GM21423 (cell line): ENCODE measurements around the gene RAB44.
"Not testable (repeated sequence)": the region's sequence is repeated elsewhere in the genome, so short reads cannot be mapped to it uniquely, and the experiment has no call there.

Experiments used
- ATAC-seq: cut with Tn5 transposase; IDR thresholded peaks from one replicate; pipeline ENCODE4 v1.9.1; 2021; ENCODE audit warnings: mild to moderate bottlenecking, moderate library complexity; ENCODE audit not compliant: unreplicated experiment

The RAB44 gene, protein sequence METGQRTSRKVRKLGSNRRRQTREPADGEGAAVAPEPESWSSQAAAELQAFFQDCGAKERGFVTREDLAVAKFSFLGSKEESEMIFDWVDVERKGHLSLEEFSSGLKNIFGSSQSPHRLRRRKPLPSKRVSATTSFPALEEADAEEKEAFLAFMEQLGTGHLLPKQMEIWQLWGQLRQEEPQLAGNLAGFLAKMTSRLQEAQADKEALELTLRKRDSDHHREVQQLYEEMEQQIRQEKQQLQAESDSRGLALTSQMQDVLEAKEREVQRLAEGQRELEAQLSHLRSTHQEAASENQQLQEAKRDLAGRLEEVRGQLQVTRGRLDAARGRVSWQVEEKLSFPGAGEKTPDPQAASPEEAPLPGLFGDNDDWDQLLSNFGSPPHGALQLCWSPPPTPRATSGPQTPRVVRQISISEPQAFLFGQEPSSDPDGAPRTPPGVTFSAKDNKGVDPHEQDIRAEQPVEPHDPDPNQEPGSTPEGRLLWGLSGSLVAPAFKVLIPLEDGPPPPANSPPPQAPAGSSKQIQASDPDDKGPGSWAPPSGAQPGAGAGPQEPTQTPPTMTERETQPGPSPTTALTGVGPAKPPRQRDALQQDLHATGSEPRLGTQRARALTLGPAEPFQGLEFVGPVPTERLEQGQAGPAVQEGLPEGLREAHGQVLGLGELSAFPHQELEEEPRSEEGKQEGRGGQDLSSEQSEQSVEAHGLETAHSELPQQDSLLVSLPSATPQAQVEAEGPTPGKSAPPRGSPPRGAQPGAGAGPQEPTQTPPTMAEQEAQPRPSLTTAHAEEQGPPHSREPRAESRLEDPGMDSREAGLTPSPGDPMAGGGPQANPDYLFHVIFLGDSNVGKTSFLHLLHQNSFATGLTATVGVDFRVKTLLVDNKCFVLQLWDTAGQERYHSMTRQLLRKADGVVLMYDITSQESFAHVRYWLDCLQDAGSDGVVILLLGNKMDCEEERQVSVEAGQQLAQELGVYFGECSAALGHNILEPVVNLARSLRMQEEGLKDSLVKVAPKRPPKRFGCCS

DNA sequence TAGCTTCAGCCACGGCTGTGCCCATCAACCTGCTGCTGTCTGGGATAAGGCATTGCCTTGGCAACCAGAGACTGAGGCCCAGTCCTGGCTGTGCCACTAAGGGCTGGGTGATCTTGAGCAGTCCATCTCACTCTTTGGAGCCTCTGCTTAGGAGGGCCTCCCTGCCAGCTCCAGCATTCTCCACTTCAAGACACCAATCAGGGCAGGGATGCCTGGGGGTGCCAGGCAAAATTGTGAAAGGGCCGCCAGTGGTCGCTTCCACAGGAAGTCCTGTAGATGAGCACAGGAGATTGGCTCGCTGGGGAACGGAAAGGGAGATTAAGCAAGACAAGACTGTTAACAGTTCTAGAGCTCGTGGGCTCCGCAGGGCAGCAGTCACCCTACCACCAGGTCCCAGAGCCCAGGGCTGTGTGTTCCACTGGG is at the start of gene RAB44:
RAB44 (plus strand) TSS at position 346 of the 423 bp plus-strand sequence. CDS start 6,410 bp downstream, outside the sequence.
- ATAC-seq, result no peak

DNA sequence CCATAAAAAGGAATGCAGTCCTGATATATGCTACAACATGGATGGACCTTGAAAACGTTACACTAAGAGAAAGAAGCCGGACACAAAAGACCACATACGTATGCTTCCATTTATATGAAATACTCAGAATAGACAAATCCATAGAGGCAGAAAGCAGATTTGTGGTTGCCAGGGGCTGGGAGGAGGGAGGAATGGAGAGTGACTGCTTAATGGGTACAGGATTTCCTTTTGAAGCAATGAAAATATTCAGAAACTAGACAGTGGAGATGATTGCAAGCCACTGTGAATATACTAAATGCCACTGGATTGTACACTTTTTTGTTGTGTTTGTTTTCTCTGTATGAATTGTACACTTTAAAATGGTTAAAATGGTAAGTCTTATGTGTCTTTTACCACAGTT is 48.5 kb upstream of the RAB44 start:
- no peak for ATAC-seq

DNA sequence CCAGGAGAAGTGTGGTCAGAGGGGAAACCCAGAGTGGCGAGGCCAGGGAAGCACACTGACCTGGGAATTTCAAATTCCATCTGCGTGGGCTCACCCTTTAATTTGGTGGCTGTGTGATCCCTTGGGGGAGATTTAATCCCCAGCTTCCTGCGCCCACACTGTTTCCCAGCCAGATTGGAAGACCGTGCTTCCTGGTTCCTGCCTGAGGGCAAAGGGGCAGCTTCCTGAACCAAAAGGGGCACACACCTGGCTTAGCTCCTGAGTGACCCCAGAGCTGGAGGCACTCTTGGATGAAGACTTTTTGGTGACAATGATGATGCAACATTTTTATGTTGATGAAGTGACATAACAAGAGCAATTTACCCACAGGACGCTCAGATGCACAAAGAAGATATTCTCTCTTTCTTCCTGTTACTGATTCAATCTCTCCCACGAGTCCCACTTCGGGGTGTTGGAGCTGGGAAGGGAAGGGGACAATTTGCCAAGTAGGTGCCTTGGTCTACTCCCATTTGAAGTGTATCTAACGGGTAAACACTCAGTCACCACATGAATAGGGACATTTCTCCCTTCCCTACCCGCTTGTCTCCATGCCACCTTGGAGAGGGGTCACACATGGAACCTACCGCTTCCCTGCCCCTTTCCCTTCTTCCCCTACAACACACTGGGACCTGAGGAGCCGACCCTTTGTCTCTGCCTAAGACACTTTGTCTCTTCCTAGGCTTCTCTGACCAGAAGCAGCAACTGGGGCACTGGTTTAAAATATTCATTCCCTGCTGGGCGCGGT is 47.7 kb upstream of the RAB44 start:
- ATAC-seq, result no peak

DNA sequence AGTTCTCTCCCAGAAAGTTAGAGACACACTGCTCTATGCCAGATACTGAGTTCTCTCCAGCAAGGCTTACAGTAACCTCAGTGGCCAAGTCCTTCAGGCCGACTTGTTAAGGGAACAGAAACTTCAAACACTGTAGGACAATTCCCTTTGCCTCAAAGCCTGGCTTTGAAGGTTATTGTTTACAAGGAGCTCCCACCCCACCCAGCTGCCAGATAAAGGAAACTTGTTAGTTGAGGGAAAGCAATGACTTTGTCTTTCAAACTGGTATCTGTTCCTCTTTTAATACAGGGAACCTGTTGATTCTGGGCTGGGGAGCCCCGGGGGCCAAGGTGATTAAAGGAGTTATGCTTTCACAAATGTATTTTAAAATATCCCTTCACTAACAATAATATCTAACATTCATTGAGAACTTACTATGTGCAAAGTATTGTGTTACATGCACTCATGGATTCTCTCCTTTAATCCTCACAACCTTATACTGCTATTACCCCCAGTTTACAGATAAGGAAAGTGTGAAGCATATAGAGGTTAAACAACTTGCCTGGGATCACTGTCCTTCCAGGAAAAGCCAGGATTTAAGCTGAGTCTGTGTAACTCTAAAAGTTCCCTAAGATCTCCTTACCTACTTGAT is 46.7 kb upstream of the RAB44 start:
- peak; percentile 60 for ATAC-seq

DNA sequence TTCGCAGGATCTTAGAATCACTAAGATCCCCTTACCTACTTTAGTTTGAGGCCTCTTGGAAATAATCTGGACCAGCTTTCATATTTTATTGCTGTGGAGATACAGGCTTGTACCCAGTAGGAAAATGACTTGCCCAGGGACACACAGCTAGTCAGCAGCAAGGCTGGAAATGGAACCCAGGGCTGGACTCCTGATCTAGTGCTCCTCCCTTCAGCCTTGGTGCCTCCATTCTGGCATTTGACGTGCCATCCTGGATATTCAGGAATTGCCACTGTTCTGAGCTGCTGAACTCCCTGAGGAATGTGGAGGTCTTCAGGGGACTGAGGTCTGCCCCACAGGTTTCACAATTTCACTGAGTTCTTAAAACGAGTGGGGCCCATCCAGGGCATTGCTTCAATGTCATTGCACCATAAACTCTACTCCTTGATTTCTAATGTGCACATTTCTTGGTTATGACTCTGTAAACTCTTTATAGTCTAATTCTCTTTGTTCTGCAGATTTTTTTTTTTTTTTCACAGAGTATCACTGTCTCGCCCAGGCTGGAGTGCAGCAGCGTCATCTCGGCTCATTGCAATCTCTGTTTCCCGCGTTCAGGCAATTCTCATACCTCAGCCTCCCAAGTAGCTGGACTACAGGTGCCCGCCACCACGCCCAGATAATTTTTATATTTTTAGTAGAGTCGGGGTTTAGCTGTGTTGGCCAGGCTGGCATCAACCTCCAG is 45.8 kb upstream of the RAB44 start:
- no peak for ATAC-seq

DNA sequence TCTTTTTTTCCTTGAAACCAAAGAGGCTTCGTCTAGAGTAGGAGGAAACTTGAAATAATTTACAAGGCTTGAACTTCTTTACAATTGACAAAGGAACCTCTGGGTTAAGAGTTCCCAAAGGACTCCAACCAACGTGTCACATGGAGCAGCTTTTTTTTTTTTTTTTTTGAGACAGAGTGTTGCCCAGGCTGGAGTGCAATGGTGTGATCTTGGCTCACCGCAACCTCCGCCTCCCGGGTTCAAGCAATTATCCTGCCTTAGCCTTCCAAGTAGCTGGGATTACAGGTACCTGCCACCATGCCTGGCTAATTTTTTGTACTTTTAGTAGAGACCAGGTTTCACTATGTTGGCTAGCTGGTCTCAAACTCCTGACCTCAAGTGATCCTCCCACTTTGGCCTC is 43.2 kb upstream of the RAB44 start:
- not testable (repeated sequence) for ATAC-seq

DNA sequence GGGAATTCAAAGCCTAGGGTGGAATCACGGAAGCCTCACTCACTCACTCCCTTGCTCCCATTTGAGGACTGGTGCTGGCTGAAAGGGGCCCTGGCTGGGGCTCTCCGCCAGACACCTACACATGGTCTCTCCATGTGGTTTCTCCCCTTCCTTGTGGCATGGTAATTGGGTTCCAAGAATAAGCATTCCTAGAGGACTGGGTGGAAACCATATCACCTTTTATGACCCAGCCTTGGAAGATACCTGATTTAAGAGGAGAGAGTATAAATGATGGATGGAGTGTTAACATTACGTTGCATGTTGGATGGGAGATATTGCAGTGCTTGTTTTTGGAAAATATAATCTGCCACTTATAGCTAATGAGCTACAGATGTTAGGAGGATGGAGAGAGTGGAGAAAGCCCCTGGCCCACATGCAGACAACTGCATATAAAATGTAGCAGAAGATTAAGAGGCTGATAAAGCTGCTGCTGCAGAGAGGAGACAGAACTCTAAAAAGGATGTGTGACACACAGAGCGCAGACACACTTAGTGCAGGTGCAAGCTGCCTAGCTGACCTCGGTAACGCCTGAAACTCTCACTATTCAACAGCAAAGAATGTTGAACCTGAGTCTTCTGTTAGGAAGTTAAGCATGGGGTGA is 42.4 kb upstream of the RAB44 start:
- ATAC-seq, result no peak

DNA sequence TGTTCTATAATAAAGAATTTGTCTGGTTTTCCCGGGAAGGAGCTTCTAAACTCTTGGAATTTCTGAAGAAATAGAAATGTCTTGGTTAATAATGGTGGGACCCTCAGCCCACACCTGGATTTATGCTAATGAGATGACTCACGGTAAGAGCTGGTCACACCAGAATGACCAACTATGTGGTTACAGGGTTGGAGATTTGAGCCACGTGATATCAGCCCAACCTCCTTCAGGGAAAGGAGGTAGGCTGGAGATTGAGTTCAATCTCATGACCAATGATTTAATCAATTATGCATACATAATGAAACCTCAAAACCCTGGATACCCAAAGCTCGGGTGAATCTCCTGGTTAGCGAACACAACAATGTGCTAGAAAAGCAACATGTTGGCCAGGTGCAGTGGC is 41.2 kb upstream of the RAB44 start:
- ATAC-seq, result no peak

DNA sequence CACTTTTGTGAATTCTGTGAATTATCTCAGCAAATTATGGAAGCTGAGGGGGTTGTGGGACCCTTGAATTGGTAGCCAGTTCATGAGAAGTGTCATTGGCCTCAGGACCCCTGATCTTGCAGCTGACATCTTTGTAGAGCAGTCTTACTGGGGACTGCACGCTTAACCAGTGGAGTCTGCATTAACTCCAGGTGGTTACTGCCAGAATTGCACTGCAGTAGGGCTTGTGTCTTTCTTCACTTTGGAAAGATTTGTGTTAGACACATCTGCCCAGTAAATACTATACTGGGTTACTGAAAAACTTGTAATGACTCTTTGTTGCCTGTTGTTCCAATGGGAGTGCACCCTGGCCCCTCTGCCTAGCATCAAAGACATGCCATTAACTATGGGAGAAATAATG is 40.4 kb upstream of the RAB44 start:
- ATAC-seq, result no peak

DNA sequence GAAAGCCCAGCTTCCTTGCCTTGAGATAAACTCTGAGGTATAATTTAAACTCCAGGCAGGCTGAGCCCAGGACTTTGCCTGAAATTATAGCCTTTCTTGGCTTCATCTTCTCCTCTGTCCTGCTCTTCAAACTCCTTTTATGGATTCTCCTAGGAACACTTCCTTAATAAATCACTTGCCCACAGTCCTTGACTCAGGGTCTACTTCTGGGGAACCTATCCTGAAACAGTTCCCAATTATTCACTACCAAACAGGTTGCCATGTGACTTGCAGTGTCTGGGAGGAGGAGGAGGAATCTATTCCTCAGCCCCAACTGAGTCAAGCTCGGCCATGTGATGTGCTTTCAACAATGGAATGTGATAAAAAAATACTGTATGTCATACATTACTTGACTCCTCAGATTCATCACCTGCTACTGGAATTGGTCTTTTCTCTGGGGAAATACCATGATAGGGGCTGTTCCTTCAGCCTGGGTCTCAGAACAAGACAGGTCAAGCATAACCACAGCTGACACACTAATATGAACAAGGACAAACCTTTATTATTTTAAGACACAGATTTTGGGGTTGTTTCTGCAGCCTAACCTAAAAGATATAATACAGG is 39.6 kb upstream of the RAB44 start:
- no peak for ATAC-seq

DNA sequence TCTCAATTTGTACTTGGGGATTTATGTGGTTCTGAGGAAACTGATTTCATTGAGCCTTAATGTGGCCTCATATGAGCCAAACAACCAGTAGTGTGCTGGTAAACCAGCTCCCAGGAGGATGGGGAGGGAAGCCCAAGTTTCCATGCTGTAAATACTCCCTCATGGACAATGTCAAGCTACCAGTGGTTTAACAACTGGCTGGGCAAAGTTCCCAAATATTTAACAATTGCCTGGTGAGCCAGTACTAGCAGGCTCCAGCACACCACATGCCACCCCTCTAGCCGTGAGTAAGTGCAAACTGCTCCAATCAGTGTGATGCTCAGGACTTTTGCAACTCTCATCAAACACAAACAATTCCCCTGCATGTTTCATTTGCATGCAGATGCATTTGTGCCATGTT is 38.4 kb upstream of the RAB44 start:
- ATAC-seq, result no peak

DNA sequence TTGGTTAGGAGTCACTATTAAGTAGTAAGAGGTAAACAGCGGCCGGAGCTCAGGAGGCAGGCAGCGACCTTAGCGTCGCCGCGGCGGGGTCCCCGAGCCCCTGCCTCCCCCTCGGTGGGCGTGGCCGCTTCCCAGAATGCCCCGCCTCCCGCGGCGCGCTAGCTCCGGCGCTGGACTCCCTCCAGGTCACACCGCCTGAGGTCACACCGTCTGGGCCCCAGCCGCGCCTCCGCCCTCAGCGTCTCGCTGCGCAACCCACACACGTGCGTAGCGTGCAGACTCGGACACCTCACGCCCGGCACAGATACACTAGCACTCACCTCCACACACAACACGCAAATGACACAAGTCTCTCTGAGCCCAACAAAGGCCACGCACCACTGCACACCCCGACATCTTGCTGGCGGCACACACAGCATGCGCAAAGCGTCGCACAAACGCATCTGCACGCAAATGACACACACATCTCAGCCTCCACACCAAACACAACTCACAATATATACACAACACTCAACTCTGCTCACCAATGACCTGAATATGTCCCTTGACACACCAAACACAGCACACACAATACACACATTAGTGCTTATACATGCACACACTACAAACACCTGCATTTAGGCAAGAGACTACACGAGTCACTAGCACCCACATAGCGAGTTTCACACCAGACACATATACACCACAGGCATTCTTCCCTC is 36.7 kb upstream of the RAB44 start:
- ATAC-seq, result no peak

DNA sequence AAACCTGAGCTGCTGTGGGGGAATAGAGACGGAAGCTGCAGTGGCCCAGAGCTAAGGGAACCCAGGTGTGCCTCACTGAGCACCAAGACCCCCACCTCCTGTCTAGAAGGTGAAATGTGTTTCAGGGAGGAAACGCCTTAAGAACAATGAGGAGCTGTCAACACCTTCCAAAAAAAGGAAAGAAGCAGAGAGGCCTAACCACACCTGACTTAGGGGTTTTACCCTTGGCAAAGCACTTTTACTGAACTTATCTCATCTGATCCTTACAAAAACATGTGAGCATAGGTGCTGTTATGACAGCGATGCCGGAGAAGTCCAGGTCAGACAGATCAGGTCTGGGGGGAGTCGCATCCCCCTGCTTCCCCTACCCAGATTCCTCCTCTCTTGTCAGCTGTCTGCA is 35.2 kb upstream of the RAB44 start:
- no peak for ATAC-seq

DNA sequence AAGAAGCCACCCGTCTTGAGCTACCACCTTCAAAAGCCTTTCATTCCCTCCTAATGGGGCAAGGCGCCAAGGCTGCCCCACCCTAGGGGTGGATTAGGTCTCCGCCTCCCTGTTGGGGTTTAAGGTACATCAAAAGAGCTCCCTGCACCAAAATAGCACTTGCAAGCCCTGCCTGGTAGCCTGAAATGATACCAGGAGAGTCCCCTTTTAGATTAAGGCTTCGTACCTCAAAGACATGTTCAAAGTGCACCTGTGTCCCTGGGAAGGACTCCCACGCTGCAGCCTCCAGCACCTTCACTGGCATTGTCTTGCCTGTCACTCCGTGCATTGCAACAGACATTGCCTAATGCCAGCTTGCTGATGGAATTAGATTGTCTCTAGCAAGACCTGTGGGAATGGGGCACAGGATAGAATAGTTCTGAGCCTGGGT is 34.8 kb upstream of the RAB44 start:
- no peak for ATAC-seq

DNA sequence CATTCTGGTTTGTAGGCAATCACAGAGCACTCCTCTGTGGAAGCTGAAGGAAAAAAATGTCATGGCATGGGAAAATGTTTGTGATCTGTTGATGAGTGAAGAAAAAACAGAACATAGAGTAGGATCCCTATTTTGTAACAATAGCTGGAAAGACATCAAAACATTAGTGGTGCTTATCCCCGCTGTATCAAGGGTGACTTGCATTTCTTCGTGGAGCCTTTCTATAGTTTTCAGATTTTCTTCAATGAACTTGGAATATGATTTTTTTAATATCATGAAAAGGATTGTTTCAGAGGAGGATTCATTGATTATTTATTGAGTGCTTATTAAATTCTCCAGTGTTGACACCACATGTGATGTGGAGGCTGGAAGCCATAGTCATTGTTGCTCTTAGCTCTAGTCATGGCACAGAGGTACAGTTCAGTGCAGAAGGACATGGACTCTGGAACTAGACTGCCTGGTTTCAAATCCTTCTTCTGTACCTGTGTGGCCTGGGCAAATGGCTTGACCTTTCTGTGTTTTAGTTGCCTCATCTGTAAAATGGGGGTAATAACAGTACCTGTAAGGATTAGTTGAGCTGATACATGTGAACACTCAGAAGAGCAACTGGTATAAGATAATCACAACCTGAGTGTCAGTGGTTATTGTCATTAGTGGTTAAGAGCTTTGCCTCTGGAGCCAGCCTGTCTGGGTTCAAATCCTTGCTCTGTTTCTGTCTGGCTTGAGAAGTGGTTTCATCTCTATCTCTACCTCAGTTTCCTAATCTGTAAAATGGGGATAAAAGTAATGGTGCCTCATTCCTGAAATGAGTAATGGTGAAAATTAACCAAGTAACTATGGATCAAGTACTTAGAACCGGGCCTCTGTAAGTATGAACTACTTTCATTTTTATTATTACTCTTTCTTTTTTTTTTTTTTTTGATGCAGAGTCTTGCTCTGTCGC is 33.9 kb upstream of the RAB44 start:
- no peak for ATAC-seq

DNA sequence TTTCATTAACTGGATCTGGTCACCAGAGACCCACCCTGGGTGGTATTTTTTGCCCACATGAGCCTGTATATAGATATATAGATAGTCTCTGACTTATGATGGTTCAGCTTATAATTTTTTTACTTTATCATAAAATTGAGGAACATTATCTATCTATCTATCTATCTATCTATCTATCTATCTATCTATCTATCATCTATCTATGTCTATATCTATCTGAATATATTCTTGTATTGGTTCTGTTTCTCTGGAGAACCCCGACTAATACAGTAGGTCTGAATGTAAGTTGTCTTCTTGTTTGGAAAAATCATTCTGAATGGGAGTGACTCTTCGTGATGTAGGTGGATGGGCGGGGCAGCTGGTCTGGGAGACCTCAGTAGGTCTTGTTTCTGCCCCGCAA is 32.4 kb upstream of the RAB44 start:
- no peak for ATAC-seq

DNA sequence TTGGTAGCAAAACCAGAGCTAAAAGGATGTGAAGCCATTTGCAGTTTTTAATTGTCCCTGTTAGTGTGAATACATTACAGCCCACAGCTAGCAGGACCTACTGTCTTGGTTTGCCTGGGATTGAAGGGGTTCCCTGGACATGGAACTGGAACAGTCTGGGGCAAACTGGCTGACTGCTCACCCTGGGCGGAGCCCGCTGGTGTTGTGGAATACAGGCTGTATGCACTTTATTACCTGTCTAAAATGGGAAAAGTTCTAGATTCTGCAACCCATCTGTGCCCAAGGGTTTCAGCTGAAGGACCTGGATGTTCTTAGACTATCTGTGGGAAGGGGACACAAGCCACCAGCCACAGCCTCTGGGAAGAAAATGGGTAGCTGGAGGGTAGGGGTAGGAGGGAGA is 31.3 kb upstream of the RAB44 start:
- no peak for ATAC-seq
